Esophagus muscularis mucosa (tissue), 3 donors: Measurements from ENCODE around the gene LRMDA.

Experiments
- CTCF ChIP-seq, 3 experiments: fragments of 200-600 bp in 2 of 3; fragments of 450-650 bp in 1 of 3; sonication (generic) in 2 of 3; IDR thresholded peaks; one replicate each; pipeline ENCODE4 v1.5.1; 2017 to 2019; ENCODE audit warnings: antibody characterized with exemption in 3 of 3, mild to moderate bottlenecking in 2 of 3, moderate library complexity in 1 of 3
- POLR2A ChIP-seq: fragments of 450-650 bp; IDR thresholded peaks from one replicate; pipeline ENCODE4 v1.6.1; 2017; ENCODE audit warnings: antibody characterized with exemption, moderate library complexity, mild to moderate bottlenecking, low read depth

GRCh38 chr10:75602341-75602740 lies 170.9 kb downstream of the LRMDA start:
- TF ChIP-seq CTCF (IDR thresholded peaks at IDR 0.05) (no peak), POLR2A (no peak)
